Glutamatergic neuron (in vitro differentiated cells): Measurements from ENCODE around the gene KIF2C. TPM values are rescaled to one million over a fixed set of nuclear protein-coding genes. Genes with fewer than 3 reads are reported as not detected.
"Not testable (repeated sequence)": the region's sequence is repeated elsewhere in the genome, so short reads cannot be mapped to it uniquely, and the experiment has no call there.

Source experiments
- DNase-seq: peaks from one replicate; pipeline ENCODE4 v3.0.0; 2022
- H3K27ac Mint-ChIP-seq: one replicate; pipeline ENCODE4 v1.8.0; 2020; ENCODE audit warnings: mild to moderate bottlenecking, mixed read lengths, inconsistent platforms; ENCODE audit not compliant: unreplicated experiment
- H3K27me3 Mint-ChIP-seq: one replicate; pipeline ENCODE4 v1.8.0; 2020; ENCODE audit warnings: mild to moderate bottlenecking, moderate library complexity, mixed read lengths, inconsistent platforms; ENCODE audit not compliant: unreplicated experiment
- H3K36me3 Mint-ChIP-seq: one replicate; pipeline ENCODE4 v1.8.0; 2020; ENCODE audit warnings: mild to moderate bottlenecking, mixed read lengths, inconsistent platforms; ENCODE audit not compliant: unreplicated experiment
- H3K4me1 Mint-ChIP-seq: one replicate; pipeline ENCODE4 v1.8.0; 2020; ENCODE audit warnings: mild to moderate bottlenecking, low read depth, mixed read lengths, inconsistent platforms; ENCODE audit not compliant: unreplicated experiment
- H3K4me3 Mint-ChIP-seq: one replicate; pipeline ENCODE4 v1.8.0; 2020; ENCODE audit warnings: mild to moderate bottlenecking, mixed read lengths, inconsistent platforms; ENCODE audit not compliant: unreplicated experiment
- H3K9me3 Mint-ChIP-seq: one replicate; pipeline ENCODE4 v1.8.0; 2020; ENCODE audit warnings: mild to moderate bottlenecking, moderate library complexity, mixed read lengths, inconsistent platforms; ENCODE audit not compliant: unreplicated experiment
- CTCF ChIP-seq: fragments of 200-600 bp; sonication (generic); IDR thresholded peaks from one replicate; pipeline ENCODE4 v1.5.0; 2021; ENCODE audit not compliant: partially characterized antibody, unreplicated experiment
- total RNA-seq: library from RNA; stranded (reverse); fragmentation: NEBNext Ultra II Directional; extraction: Animal tissue kit (Norgen Biotek cat#: 25700); gene quantifications from one replicate; pipeline ENCODE4 v1.2.1, GENCODE V29; 2021; ENCODE audit not compliant: unreplicated experiment

Gene KIF2C
- total RNA-seq, 1 donor from 2014 or later = 8.6 TPM

GRCh38 chr1:44808063-44808937, 68.7 kb downstream of the KIF2C start, which contains the start of gene BTBD19:
BTBD19 (plus strand) TSS chr1:44808523; CDS start chr1:44808821, 298 bp downstream.
- peaks cover 5% of the 10 kb centered on the region for H3K9me3 Mint-ChIP-seq
- no peak for TF ChIP-seq CTCF
- peak within 1 kb of the TSS; percentile 71 for H3K4me3 Mint-ChIP-seq
- H3K4me1 Mint-ChIP-seq = peaks cover 24% of the 10 kb centered on the region
- no peaks in the 10 kb centered on the region for H3K36me3 Mint-ChIP-seq
- DNase-seq = peak; percentile 81
- H3K27me3 Mint-ChIP-seq = peaks cover 18% of the 10 kb centered on the region
- H3K27ac Mint-ChIP-seq = peak within 1 kb of the TSS; percentile 87

GRCh38 chr1:44808938-44809917, 69.6 kb downstream of the KIF2C start:
- Mint-ChIP-seq H3K27me3 (peaks cover 21% of the 10 kb centered on the region), H3K4me3 (no peak overlapping the region), H3K36me3 (no peaks in the 10 kb centered on the region), H3K4me1 (peaks cover 25% of the 10 kb centered on the region), H3K27ac (peak overlapping the region; percentile 62), H3K9me3 (peaks cover 9% of the 10 kb centered on the region)
- DNase-seq = no peak
- TF ChIP-seq CTCF = no peak

- H3K4me1 Mint-ChIP-seq = peaks cover 26% of the 10 kb centered on the region
- H3K27ac Mint-ChIP-seq = no peak overlapping the region
- H3K27me3 Mint-ChIP-seq = peaks cover 21% of the 10 kb centered on the region
- no peak overlapping the region for H3K4me3 Mint-ChIP-seq
- H3K36me3 Mint-ChIP-seq = peaks cover 4% of the 10 kb centered on the region
- no peak for TF ChIP-seq CTCF
- peak; percentile 13 for DNase-seq
- H3K9me3 Mint-ChIP-seq = peaks cover 12% of the 10 kb centered on the region
These were observed 70.6 kb downstream of the KIF2C start for GRCh38 chr1:44810101-44810761.

GRCh38 chr1:44810762-44811105, 71.1 kb downstream of the KIF2C start:
- not testable (repeated sequence) for H3K4me3 Mint-ChIP-seq, H3K36me3 Mint-ChIP-seq, H3K27ac Mint-ChIP-seq, DNase-seq
- Mint-ChIP-seq H3K27me3 (peaks cover 21% of the 10 kb centered on the region), H3K9me3 (peaks cover 12% of the 10 kb centered on the region), H3K4me1 (peaks cover 26% of the 10 kb centered on the region)

GRCh38 chr1:44811234-44811633, 71.6 kb downstream of the KIF2C start:
- Mint-ChIP-seq H3K27ac (no peak overlapping the region), H3K4me3 (peak overlapping the region; percentile 60), H3K4me1 (peaks cover 26% of the 10 kb centered on the region), H3K36me3 (peaks cover 5% of the 10 kb centered on the region), H3K27me3 (peaks cover 21% of the 10 kb centered on the region), H3K9me3 (peaks cover 12% of the 10 kb centered on the region)
- DNase-seq = no peak
- TF ChIP-seq CTCF = no peak
